GM12874 (cell line): ENCODE measurements around the gene C1QA.

ENCODE experiments used
- TF ChIP-seq, protein P1 (sequence below): IDR thresholded peaks from 2 replicates; pipeline ENCODE4 v1.5.1; 2011; ENCODE audit warnings: low read depth, mild to moderate bottlenecking, control low read depth, low read length, moderate library complexity; ENCODE audit not compliant: insufficient read depth

C1QA gene

GRCh38 chr1:22636353-22636752 is at the start of gene C1QA:
Gene C1QA (plus strand): TSS chr1:22636628. CDS start chr1:22637617, 989 bp downstream.
- TF ChIP-seq, protein P1, sequence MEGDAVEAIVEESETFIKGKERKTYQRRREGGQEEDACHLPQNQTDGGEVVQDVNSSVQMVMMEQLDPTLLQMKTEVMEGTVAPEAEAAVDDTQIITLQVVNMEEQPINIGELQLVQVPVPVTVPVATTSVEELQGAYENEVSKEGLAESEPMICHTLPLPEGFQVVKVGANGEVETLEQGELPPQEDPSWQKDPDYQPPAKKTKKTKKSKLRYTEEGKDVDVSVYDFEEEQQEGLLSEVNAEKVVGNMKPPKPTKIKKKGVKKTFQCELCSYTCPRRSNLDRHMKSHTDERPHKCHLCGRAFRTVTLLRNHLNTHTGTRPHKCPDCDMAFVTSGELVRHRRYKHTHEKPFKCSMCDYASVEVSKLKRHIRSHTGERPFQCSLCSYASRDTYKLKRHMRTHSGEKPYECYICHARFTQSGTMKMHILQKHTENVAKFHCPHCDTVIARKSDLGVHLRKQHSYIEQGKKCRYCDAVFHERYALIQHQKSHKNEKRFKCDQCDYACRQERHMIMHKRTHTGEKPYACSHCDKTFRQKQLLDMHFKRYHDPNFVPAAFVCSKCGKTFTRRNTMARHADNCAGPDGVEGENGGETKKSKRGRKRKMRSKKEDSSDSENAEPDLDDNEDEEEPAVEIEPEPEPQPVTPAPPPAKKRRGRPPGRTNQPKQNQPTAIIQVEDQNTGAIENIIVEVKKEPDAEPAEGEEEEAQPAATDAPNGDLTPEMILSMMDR: no peak

DNA sequence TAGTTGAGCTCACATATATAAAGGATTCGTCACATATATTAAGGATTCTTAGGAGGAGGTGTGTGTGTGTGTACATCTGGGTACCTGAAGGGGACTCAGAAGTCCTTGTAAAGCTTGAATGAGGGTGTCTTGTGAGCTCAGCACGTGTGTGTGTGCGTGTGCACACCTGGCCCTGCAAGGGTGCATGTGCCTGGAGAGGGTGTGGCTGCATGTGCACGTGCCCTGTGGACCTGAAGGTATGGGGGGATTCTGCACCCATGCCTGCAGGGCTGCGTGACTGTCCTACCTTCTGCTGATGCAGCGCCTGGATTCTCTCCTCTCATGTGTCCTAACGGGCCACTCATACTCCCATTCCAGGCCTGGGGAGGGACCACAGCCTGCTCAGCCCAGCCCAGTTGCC is 49.2 kb upstream of the C1QA start:
- TF ChIP-seq, protein P1: no peak

- TF ChIP-seq, protein P1: no peak
These were observed 47.5 kb upstream of the C1QA start for GRCh38 chr1:22588899-22589422.

DNA sequence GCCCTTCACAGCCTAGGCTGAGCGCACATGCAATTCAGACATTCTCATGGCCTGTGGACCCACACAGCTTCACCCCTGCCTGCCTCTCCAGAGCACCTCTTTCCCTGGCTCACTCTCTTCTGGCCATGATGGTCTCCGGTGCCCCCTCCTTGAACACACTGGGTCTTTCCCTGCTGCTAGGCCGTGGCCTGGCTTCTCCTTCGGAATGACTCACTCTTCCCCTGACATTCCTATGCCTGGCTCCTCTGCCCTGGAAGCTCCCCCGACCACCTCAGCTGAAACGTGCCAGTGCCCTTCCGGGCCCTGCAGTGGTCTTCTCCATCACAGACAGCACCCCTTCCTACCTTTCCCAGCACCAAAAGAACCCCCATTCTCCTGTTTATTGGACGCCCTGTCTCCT is 44.9 kb upstream of the C1QA start:
- TF ChIP-seq, protein P1: no peak

GRCh38 chr1:22592051-22592450 is 44.4 kb upstream of the C1QA start:
- TF ChIP-seq, protein P1: no peak

DNA sequence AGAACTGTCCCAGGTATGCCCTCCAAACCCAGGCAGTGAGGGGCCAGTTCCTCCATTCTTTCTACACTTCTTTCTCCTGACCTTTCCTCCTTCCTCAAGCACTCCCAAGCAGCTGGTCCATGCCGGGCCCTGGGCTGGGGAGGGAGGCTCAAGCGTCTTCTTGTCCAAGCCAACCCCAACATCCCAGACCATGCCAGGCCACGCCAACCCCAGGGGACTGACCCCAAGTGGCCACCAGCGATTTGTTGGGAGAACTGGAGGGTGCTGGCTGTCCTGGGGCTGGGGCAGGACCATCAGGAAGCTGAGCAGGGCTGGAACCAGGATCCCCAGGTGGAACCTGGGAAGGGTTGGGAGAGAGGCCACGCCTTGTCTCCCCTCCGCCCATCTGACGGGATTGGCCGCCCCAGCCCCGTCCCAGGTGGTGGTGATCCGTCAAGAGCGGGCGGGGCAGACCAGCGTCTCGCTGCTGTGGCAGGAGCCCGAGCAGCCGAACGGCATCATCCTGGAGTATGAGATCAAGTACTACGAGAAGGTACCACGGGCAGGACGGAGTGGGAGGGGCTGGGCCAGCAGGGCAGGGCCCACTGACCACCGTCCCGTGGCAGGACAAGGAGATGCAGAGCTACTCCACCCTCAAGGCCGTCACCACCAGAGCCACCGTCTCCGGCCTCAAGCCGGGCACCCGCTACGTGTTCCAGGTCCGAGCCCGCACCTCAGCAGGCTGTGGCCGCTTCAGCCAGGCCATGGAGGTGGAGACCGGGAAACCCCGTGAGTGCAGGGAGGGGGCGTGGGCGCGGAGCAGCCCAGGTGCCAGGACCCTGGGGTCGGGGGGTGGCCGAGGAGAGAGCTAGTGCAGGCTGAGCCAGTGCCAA is 43.3 kb upstream of the C1QA start:
- TF ChIP-seq, protein P1: no peak

DNA sequence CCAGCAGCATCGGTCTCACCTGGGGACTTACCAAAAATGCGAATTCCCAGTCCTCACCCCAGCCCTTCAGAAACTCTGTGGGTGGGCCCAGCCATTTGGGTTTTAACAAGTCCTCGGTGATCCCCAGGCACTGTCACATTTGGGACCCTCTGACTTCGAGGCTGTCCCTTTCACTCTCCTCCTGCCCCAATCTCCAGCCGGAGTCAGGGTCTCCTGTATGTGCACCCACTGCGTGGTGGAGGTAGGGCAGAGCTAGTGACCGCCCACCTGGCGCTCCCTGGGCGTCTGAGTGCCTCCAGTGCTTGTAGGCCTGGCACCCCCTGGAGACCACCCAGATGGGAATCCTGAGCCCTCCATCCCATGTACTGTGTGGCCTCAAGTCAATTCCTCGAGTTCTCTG is 42.0 kb upstream of the C1QA start:
- TF ChIP-seq, protein P1: no peak
